ENCODE results near the gene MAOB. TPM values are rescaled to one million over a fixed set of nuclear protein-coding genes. Genes with fewer than 3 reads are reported as not detected.
"Not testable (repeated sequence)": the region's sequence is repeated elsewhere in the genome, so short reads cannot be mapped to it uniquely, and the experiment has no call there.

Gene MAOB
- total RNA-seq, result 10 to 100 TPM in 1 of 5 donors, 1 to 10 TPM in 4; 1.2 to 11.2 (median 8.6) TPM
- 10 to 100 TPM; 13.3 to 16.0 (median 13.6) TPM for polyA plus RNA-seq
- long read RNA-seq, donor 1, result 0 reads
- long read RNA-seq, donor 2, partial matches to known transcripts, result 0 of 4 reads
- long read RNA-seq, donor 2, other reads (novel, unspliced or antisense), result 0 of 4 reads
- long read RNA-seq, donor 3, result 0 reads
- long read RNA-seq, donor 4, partial matches to known transcripts, result 0 of 1 reads
- long read RNA-seq, donor 4, other reads (novel, unspliced or antisense), result 0 of 1 reads
- long read RNA-seq, donor 5, transcript MAOB-201 (15 exons, 2,566 nt), result major isoform, 6 of 6 reads
- long read RNA-seq, donor 5, partial matches to known transcripts, result 0 of 6 reads
- long read RNA-seq, donor 5, other reads (novel, unspliced or antisense), result 0 of 6 reads
- long read RNA-seq, donor 6, transcript MAOB-201 (15 exons, 2,566 nt), result major isoform, 9 of 9 reads
- long read RNA-seq, donor 6, partial matches to known transcripts, result 0 of 9 reads
- long read RNA-seq, donor 6, other reads (novel, unspliced or antisense), result 0 of 9 reads
- long read RNA-seq, donor 7, partial matches to known transcripts, result 0 of 2 reads
- long read RNA-seq, donor 7, other reads (novel, unspliced or antisense), result 0 of 2 reads
- long read RNA-seq, donor 8, result 0 reads
- long read RNA-seq, donor 9, result 0 reads
- long read RNA-seq, donor 10, partial matches to known transcripts, result 0 of 2 reads
- long read RNA-seq, donor 10, other reads (novel, unspliced or antisense), result 0 of 2 reads

GRCh38 chrX:43882294-43882681, at the start of gene MAOB:
TSS of gene MAOB (minus strand) at chrX:43882450. CDS start at chrX:43882299, 151 bp downstream.
- peaks cover 0 to 11% (median 8%) of the 10 kb centered on the region in 3 donors for H3K27me3 ChIP-seq
- no peaks in the 10 kb centered on the region for H3K36me3 ChIP-seq
- no peaks in the 10 kb centered on the region for H3K9me3 ChIP-seq
- H3K4me3 ChIP-seq, result peak within 1 kb of the TSS; percentile 40 to 44 (median 40)
- intact Hi-C loops (cut with DNase I; ENCODE audit: low total_unique reads), result no loop called here
- H3K4me1 ChIP-seq, result peaks cover 0 to 11% (median 2%) of the 10 kb centered on the region in 4 donors
- TF ChIP-seq, protein P1, sequence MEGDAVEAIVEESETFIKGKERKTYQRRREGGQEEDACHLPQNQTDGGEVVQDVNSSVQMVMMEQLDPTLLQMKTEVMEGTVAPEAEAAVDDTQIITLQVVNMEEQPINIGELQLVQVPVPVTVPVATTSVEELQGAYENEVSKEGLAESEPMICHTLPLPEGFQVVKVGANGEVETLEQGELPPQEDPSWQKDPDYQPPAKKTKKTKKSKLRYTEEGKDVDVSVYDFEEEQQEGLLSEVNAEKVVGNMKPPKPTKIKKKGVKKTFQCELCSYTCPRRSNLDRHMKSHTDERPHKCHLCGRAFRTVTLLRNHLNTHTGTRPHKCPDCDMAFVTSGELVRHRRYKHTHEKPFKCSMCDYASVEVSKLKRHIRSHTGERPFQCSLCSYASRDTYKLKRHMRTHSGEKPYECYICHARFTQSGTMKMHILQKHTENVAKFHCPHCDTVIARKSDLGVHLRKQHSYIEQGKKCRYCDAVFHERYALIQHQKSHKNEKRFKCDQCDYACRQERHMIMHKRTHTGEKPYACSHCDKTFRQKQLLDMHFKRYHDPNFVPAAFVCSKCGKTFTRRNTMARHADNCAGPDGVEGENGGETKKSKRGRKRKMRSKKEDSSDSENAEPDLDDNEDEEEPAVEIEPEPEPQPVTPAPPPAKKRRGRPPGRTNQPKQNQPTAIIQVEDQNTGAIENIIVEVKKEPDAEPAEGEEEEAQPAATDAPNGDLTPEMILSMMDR (IDR thresholded peaks at IDR 0.05), result no peak
- TF ChIP-seq EP300 (IDR thresholded peaks at IDR 0.05), result no peak
- TF ChIP-seq POLR2AphosphoS5 (IDR thresholded peaks at IDR 0.05), result no peak
- no peak for TF ChIP-seq POLR2A (IDR thresholded peaks at IDR 0.05)
- peak within 1 kb of the TSS in 2 of 5 donors; percentile 64 to 65 for H3K27ac ChIP-seq
- peak; percentile 37 to 73 for DNase-seq
- WGBS, 5 donors, result 1 to 21% (median 2%) methylated on average over 3 to 35 of the region's 36 CpGs

DNA sequence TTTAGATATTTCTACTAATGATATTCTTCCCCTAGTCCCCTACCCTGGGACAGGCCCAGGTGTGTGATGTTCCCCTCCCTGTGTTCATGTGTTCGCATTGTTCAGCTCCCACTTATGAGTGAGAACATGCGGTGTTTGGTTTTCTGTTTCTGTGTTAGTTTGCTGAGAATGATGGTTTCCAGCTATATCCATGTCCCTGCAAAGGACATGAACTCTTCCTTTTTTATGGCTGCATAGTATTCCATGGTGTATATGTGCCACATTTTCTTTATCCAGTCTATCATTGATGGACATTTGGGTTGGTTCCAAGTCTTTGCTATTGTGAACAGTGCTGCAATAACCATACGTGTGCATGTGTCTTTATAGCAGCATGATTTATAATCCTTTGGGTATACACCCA, 39.8 kb upstream of the MAOB start:
- H3K27ac ChIP-seq; DNase-seq; H3K36me3 ChIP-seq; H3K4me1 ChIP-seq; intact Hi-C loops (cut with DNase I; ENCODE audit: low total_unique reads); H3K4me3 ChIP-seq; H3K27me3 ChIP-seq: not testable (repeated sequence)
- H3K9me3 ChIP-seq, result peaks cover 0 to 31% (median 10%) of the 10 kb centered on the region in 4 donors
- WGBS, 5 donors, result 76 to 99% (median 91%) methylated on average over 3 of the region's 3 CpGs

DNA sequence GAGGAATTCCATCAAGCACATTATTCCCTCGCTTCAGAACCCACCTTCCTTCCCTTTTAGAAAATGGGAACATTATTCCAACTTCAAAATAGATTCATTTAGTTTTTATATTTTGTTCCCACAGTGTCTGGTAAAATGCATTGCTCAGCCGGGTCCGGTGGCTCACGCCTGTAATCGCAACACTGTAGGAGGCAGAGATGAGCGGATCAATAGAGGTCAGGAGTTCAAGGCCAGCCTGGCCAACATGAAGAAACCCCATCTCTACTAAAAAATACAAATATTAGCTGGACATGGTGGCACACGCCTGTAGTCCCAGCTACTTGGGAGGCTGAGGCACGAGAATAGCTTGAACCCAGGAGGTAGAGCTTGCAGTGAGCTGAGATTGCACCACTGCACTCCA, 28.5 kb upstream of the MAOB start:
- H3K27me3 ChIP-seq; DNase-seq; H3K9me3 ChIP-seq; H3K4me1 ChIP-seq; H3K4me3 ChIP-seq; intact Hi-C loops (cut with DNase I; ENCODE audit: low total_unique reads); H3K27ac ChIP-seq; H3K36me3 ChIP-seq: not testable (repeated sequence)
- WGBS, 5 donors, result 80 to 98% (median 93%) methylated on average over 8 of the region's 8 CpGs

DNA sequence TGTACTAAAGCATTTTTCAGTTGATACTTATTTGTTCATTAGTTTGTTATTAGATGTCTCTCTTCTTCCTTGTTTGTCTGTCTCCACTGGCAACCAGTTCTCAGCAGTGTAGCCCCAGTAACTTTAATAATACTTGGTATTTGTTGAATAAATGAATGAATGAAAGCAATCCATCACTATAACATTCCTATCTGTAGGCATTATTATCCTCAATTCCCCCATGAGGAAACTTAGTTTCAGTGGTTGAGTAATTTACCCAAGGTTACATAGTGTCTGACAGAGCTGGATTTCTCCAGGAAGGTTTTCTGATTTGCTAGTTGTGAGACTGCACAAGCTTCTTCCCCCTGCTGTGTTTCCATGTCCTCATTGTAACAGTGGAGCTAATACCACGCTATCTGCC, 27.8 kb upstream of the MAOB start:
- no peak overlapping the region for H3K4me3 ChIP-seq
- no peak overlapping the region for H3K27ac ChIP-seq
- WGBS, 5 donors, result 0 to 86% (median 40%) methylated on average over 1 of the region's 1 CpG
- no peaks in the 10 kb centered on the region for H3K36me3 ChIP-seq
- H3K27me3 ChIP-seq, result peaks cover 0 to 7% (median 0%) of the 10 kb centered on the region in 3 donors
- intact Hi-C loops (cut with DNase I; ENCODE audit: low total_unique reads), result no loop called here
- TF ChIP-seq POLR2AphosphoS5 (IDR thresholded peaks at IDR 0.05) (no peak), POLR2A (IDR thresholded peaks at IDR 0.05) (no peak)
- TF ChIP-seq, protein P1 (IDR thresholded peaks at IDR 0.05), result no peak
- no peaks in the 10 kb centered on the region for H3K9me3 ChIP-seq
- DNase-seq, result no peak
- H3K4me1 ChIP-seq, result no peaks in the 10 kb centered on the region

DNA sequence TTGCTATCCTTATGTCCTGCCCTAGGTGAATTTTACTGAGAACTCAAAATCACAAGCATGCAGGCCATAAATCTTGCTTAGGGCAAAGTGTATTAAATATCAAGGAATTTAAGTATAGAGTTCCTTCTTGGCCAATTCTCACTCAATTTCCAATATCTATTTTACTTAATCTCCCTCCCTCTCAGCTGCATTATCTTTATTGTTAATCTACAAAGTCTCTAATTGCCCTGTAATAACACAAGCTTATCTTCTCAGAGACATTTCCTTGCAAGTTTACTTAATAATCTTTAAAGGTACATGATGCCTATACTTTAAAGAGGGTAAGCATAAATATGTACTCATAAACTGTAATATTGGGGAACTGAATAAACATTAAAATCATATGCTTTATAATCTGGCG, 26.9 kb upstream of the MAOB start:
- TF ChIP-seq POLR2A (IDR thresholded peaks at IDR 0.05), result no peak
- TF ChIP-seq, protein P1 (IDR thresholded peaks at IDR 0.05), result no peak
- no peak for TF ChIP-seq EP300 (IDR thresholded peaks at IDR 0.05)
- no peak for TF ChIP-seq POLR2AphosphoS5 (IDR thresholded peaks at IDR 0.05)
- H3K27ac ChIP-seq, result no peak overlapping the region
- no peaks in the 10 kb centered on the region for H3K9me3 ChIP-seq
- no peak overlapping the region for H3K4me3 ChIP-seq
- intact Hi-C loops (cut with DNase I; ENCODE audit: low total_unique reads), result no loop called here
- DNase-seq, result no peak
- peaks cover 0 to 7% (median 0%) of the 10 kb centered on the region in 3 donors for H3K27me3 ChIP-seq
- no peaks in the 10 kb centered on the region for H3K4me1 ChIP-seq
- 51 to 79% (median 57%) methylated on average over 1 of the region's 1 CpG for WGBS, 5 donors
- H3K36me3 ChIP-seq, result no peaks in the 10 kb centered on the region

All from stomach (tissue), 19 donors.